ENCODE measurements around the gene CLDN6.

The CLDN6 gene

DNA sequence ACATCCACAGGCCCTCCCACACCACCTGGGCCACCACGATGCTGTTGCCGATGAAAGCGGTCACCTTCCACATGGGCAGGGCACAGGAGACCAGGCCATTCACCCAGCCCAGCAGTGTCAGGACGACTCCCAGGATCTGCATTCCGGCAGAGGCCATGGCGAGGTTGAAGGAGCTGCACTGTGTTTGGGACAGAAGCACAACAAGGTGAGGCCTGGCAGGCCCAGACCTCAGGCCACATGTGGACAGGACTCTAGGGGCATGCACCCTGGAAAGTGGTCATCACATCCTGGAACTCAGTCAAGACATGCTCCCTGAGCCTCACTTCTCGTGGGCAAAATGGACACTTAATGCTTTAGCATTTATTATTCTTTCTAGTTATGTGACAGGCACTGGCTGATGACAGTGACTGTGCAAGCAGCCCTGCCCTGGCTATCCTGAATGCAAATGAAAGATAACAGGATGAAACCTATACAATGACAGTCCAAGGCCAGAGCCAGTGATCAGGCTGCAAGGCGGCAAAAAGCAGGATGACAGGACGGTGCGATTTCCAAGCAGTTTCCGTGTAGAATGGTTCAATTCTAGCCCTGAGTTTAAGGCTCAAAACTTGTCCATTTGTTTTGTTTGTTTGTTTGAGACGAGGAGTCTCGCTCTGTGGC lies 2.0 kb downstream of the CLDN6 start:
- H3K27ac ChIP-seq = no peak overlapping the region
- no peak for DNase-seq (ENCODE audit: low read depth, low spot score)

DNA sequence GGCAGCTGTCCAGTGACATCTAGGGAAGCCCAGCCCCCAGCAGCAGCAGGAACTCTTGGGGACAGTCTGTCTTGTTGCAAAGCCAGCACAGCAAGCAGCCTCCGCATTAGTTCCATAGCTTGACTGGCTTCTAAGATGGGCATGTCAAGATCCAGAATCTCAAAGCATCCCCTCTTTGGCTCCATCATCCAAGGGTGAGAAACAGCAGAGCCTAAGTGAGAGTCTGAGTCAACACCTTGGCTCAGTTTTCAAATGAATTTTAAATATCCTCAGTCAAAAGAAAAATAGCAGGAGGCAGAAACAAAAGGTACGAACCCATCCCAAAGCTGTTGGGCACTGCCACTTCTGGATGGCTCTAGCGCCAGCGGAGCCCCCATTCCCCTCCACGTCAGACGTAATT lies 3.0 kb downstream of the CLDN6 start:
- no peak overlapping the region for H3K27ac ChIP-seq
- DNase-seq (ENCODE audit: low read depth, low spot score) = no peak

DNA sequence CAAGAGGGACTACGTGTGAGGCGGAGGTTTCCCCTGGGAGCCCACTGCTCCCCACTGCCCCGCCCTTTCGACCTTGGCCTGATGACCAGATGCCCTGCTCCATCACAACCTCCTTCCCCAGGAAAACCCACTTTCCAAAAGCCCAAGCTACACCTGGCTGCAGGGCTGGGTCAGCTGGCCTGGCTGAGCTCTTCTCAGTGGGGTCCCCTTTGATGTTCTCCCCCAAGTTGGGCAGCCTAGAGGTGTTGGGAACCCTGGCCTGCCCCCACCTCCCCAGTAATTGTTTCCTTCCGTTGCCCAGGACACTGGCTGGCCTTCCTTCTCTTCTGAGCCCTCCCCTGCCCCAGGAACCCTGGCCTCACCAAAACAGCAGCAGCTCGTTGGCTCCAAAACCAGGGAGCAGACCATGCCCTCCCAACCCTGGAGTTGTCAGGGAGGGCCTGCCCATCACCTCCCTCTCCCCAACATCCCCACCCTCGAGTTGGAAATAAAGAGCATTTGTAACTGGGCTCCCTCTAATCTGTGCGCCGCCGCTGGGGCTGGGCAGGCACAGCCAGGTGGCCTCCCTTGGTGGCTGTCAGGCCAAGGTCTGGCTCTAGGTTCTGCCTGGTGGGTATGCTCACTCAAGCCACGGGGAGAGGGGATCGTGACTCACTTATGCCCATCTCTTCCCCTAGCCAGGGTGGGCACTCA lies 3.8 kb downstream of the CLDN6 start:
- no peak overlapping the region for H3K27ac ChIP-seq
- no peak for DNase-seq (ENCODE audit: low read depth, low spot score)

DNA sequence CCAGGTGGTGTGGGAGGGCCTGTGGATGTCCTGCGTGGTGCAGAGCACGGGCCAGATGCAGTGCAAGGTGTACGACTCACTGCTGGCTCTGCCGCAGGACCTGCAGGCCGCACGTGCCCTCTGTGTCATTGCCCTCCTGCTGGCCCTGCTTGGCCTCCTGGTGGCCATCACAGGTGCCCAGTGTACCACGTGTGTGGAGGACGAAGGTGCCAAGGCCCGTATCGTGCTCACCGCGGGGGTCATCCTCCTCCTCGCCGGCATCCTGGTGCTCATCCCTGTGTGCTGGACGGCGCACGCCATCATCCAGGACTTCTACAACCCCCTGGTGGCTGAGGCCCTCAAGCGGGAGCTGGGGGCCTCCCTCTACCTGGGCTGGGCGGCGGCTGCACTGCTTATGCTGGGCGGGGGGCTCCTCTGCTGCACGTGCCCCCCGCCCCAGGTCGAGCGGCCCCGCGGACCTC lies 4.5 kb downstream of the CLDN6 start:
- no peak overlapping the region for H3K27ac ChIP-seq
- DNase-seq (ENCODE audit: low read depth, low spot score) = no peak

DNA sequence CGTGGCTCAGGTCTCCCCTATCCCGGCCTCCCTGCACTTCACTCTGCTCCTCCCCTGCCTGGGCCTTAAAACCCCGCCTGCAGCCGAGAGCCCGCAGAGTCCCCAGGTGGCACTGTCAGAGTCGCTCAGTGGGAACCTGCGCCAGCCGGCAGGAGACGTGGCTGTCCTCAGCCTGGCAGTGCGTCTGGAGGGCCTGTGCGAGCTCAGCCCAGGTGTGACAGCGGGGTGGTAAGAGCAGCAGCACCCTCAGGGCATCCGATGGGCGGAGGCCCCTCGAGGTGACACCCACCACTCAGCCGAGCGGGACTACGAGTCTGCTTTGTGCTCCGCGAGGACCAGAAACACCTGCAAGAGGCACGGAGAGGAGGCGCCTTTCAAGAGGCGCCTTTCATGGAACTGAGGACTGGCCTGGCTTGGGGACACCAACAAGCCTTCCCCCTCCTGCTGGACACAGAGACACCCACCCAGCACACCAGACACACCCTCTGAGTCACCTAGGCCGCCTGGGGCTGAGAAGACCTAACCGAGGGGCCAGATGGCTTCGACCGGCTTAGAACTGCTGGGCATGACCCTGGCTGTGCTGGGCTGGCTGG lies 5.1 kb downstream of the CLDN6 start, which contains the start of gene CLDN9:
Gene CLDN9 (plus strand): TSS at position 96 of the 593 bp plus-strand sequence. CDS start 440 bp downstream, at position 536.
- no peak within 1 kb of the TSS for H3K27ac ChIP-seq
- no peak for DNase-seq (ENCODE audit: low read depth, low spot score)

DNA sequence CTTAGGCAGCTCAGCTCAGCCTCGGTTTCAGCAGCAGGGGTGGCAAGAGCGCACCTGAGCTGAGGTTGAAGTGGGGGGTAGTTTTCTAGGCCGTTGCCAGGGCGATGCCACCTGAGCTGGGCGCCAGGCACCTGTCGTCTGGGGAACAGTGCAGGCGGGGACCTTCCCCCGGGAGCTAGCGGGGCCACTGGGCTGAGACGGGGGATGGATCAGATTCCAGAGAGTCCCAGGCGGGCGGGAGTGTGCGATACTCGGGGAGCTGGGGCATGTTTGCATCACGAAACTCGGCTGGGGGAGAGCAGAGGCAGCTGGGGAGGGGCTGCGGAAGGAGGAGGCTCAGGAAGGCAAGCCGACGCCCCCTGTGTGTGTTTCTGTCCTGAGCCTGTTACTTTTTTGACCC lies 5.7 kb downstream of the CLDN6 start:
- no peak for DNase-seq (ENCODE audit: low read depth, low spot score)
- no peak overlapping the region for H3K27ac ChIP-seq

DNA sequence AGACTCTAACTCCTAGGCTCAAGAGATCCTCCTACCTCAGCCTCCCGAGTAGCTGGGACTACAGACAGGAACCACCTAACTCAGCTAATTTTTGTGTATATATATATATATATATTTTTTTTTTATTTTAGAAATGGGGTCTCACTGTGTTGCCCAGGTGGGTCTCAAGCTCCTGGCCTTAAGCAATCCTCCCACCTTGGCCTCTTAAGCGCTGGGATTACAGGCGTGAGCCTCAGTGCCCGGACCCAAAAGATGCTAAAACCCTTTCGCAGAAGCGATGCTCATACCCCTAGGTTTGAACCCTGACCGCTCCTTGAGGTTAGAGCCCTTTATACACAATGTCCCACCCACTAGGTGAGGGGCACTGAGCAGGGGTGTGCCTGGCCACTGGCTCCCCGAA lies 7.5 kb downstream of the CLDN6 start:
- no peak overlapping the region for H3K27ac ChIP-seq
- DNase-seq (ENCODE audit: low read depth, low spot score) = no peak

DNA sequence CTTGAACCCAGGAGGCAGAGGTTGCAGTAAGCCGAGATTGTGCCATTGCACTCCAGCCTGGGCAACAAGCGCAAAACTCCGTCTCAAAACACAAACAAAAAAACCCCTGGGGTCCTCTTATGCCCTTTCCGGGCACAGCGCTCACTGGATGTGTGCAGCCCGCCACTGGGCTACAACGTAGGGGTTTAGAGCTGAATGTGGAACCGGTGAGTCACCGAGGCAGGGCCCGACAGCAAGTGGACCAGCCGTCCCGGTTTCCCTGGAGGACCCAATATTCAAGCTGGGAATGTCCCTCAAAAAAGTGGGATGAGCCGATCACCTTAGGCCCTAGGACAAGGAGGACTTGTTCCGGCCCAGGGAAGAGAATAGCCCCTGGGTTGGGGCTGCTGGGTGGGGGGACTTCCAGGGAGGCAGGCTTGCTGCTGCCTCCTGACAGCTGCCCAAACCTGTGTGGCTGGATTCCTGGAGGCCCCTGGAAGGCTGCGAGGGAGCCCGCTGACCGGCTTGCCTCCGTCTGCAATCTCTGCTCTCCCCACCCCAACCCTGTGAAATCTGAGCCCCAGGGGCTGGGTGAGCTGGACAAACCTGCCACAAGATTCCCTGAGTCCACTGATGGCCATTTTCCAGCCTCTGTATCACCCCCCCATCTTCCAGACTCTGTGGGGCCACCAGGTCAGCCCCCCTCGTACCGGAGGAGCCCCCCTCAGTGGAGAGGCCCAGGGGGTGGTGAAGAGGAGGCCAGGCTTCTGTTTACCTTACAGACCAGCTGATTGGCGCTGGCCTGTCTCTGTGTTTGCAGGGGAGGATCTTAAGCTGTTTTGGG lies 8.2 kb downstream of the CLDN6 start:
- H3K27ac ChIP-seq = peak overlapping the region; percentile 11
- no peak for DNase-seq (ENCODE audit: low read depth, low spot score)

DNA sequence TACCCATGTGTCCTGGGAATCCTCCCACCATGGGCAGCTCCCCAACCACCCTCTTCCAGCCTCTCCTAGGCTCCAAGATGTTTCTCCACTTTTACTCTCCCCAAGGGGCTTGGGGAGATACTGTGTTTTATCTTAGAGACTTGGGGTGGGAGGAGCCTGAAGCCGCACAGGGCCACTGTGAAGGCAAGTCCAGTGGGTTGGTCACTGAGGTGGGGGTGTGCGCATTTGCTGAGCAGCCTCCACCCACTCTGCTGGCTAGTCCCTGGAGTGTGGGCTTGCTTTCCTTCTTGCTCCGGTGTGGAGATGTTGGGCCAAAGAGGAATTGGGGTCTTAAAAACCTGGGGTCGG lies 9.3 kb downstream of the CLDN6 start:
- DNase-seq (ENCODE audit: low read depth, low spot score) = no peak
- H3K27ac ChIP-seq = no peak overlapping the region

DNA sequence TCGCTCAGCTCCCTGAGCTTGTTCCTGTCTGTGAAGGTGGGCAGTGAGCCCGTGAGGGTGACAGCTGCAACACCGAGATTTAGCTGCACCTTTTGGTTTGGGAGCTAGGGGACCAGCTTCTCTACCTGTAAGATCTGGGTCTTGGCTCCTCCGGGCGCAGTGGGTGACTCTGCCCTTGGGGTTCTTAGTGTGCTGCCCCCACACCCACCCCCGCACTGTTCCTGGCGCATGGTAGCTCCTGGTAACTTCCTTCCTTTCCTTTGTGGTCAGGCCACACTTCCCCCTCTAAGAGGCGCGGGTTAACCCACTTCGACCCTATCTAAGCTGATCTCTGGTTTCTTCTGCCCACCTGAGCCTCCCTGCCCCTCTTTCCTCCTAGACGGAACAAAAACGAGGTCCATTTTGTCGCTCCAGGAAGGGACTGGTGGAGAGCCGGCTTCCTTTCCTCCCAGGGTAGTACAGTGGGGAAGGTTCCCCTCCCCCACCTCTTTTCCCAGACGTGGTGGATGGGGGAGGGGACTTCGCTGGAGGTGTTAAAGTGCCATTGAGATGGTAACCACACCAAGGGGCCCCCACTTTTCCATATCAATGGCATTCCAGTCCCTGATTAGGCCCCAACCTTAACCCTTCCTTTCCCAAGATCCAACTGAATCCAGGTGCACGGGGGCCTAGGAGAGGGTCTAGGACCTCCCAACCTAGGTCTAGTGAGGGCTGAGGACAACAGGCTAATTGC lies 9.9 kb downstream of the CLDN6 start:
- H3K27ac ChIP-seq = no peak overlapping the region
- DNase-seq (ENCODE audit: low read depth, low spot score) = no peak

DNA sequence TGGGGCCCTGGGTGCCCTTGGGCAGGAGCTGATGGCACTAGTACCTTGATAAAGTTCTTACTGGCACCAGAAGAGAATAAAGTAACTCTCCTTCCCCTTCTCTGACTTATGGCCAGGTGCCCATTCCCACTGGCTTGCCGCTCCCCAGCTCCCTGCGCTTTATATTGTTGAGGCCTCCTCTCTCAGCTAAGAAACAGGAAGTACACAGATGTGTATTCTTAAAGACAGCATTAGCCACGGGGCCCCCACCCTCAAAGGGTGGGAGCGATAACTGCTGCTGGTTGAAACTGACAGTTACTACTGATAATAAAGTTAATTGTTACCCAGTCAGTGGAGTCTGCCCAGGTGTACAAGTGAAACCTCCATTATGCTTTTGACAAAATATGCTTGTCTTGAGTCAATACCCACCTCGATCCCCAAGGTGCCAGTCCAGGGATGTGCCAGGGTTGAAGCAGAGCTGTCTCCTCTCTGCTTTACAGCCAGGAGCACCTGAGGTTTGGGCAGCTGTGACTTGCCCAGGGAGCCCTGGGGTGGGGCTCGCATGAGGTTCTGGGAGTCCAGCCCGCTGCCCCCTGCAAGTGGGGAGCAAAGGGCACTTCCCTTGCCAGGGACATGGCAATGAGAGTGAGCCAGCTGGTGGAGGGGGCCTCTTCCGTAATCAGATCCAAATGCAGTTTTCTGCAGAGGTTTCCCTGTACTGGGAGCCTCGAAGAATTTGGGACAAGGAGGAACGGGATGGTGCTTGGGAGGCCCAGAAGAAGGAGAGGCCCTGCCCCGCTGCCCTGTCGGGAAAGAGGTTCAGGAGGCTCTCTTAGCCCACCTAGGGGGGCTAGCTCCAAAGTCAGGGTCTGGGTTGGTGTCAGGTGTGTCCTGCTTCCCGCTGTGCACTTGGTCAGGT lies 10.7 kb downstream of the CLDN6 start:
- DNase-seq (ENCODE audit: low read depth, low spot score) = no peak
- H3K27ac ChIP-seq = no peak overlapping the region

DNA sequence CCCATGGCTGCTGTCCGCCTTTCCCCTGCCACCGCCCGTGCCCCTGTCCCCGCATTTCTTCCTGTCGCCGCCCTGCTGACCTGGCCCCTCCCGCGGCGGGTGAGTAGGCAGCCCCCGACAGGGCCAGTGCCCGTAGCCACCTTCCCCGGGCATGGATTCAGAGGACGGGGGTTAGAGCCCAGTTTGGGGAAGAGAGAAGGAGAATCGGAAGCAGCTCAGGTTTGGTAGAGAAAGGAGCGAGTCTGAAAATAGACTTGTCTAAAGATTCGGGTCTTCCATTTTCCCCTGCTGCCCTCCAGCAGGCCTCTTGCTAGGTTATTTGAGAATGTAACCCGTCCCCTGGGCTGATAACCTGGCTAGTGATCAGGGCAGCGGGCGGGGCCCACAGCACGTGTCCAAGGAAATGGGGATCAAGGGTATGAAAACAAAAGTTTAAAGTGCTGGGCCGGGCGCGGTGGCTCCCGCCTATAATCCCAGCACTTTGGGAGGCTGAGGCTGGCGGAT lies 13.2 kb downstream of the CLDN6 start:
- H3K27ac ChIP-seq = no peak overlapping the region
- no peak for DNase-seq (ENCODE audit: low read depth, low spot score)

DNA sequence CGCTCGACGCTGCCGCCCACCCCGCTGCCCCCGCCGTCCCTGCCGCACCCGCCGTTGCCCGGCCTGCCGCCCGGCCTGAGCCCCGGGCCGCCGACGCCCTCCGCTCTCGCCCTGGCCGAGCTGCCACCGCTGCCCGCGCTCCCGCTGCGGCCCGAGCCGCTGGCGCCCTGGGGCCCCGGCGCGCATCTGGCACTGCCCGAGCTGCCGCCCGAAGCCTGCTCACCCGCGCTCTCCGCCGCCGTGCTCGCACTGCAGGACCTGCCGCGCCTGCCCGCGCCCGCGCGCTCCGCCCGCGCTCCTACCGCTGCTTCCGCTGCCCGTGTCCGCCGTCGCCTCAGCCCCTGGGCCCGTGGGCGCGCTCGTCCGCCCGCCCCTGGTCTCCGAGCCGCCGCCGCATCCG lies 13.7 kb downstream of the CLDN6 start:
- no peak for DNase-seq (ENCODE audit: low read depth, low spot score)
- no peak overlapping the region for H3K27ac ChIP-seq

DNA sequence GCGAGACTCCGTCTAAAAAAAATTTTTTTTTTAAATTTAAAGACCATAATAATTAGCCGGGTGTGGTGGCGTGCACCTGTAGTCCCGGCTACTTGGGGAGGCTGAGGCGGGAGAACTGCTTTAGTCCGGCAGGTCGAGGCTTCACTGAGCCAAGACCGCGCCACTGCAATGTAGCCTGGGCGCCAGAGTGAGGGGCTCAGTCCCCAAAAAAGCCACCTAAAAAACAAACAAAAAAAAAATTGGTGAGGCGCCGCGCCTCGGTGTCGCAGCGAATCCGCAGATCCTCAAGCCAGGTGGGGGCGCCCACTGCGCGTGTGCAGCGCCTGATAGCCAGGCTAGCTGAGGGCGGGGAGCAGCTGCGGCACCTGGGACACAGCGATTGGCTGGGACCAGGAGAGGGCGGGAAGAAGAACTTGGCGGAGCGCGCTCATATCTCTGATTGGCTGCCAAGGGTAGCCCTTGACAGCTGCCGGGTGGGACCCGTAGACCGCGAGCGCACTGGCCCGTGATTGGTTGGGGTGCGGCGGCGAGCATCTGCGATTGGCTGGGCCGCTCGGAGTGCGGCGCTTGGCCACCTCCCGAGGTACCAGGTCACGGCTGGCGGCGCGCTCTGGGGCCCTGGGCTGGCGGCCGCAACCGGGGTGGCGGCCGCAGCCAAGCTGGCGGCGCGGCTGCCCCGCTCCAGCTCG lies 14.3 kb downstream of the CLDN6 start:
- no peak overlapping the region for H3K27ac ChIP-seq
- DNase-seq (ENCODE audit: low read depth, low spot score) = peak; percentile 97

DNA sequence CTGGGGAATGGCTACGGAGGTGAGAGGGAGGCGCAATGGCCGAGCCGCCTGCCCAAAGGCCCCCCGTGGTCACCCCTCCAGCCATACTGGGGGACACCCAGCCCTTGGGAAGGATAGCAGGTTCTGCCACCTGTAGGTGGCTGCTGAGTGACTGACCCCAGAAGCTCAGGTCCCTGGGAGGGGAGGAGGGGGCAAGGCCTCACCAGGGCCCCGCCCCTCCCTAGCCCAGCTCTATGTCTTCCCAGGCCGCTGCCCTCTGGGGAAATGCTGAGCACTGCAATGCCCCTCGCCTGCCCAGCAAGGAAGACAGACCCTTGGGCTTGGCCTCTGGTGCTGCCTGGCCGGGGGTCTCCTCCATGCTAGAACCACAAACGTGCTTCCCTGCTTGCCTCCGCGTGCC lies 16.7 kb downstream of the CLDN6 start:
- no peak for DNase-seq (ENCODE audit: low read depth, low spot score)
- H3K27ac ChIP-seq = no peak overlapping the region

DNA sequence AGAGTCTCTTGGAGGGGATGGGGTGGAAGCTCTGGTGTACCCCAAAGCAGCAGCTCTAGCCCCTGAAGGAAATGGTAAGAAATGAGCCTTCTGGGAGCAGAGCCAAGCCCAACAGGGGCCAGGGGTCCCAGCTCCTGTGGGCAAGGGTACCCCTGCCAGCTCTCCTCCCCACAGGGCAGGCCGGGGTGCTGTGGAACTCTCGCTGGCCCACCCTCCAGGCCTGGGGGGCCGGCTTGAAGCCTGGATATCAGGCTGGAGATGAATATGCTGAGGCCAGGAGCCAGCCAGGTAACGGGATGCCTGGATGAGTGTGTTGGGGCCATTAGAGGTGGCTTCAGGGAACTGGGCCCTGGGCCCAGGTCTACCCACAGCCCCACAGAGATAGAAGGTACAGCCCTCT lies 17.4 kb downstream of the CLDN6 start:
- no peak for DNase-seq (ENCODE audit: low read depth, low spot score)
- H3K27ac ChIP-seq = no peak overlapping the region

DNA sequence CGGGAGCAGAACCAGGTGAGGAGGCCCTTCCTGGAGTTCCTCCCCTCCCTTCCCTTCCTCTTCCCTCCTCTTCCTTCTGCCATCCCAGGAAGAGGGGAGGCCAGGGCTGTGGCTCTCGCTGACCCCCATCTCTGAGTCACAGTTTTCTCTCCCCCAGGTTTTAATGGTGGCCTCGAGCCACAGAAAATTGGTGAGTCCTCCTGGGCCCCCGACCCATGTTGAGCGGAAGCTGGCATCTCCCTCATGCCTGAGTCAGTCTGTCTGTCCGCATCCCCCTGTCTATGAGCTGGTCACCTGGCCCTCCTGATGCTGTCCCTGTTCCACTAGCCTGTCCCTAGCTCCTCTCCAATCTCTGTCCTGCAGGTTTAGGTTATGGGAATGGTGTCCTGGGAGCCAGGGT lies 18.1 kb downstream of the CLDN6 start:
- no peak for DNase-seq (ENCODE audit: low read depth, low spot score)
- H3K27ac ChIP-seq = no peak overlapping the region

DNA sequence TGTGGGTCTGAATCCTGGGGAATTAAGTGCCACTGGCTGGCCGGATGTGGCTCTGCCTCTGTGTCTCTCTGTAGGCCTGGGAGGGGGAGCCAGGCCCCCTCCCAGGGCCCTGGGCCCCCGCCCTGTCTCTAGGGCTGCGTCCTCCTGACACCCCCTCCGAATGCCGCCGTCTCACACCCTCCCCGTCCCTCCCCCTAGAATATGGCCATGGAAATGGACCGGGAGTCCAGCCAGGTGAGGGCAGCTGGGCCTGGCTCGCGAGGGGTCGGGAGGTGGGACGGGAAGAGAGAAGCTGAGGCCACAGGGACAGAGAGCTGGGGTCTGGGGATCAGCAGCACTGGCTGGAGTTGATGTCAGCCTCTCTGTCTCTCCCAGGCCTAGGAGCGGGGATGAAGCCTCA lies 21.7 kb downstream of the CLDN6 start:
- H3K27ac ChIP-seq = no peak overlapping the region
- no peak for DNase-seq (ENCODE audit: low read depth, low spot score)

Measured in epithelial cell of prostate (primary cell).